Erythroblast (primary cell): Measurements from ENCODE around the gene IDUA.

ENCODE experiments used
- GATA1 ChIP-seq: IDR thresholded peaks from 2 replicates; pipeline ENCODE4 v1.6.1; 2011; ENCODE audit warnings: low read depth, mild to moderate bottlenecking, control low read depth, low read length, moderate library complexity
- POLR2A ChIP-seq: IDR thresholded peaks from 2 replicates; pipeline ENCODE4 v1.6.1; 2011; ENCODE audit warnings: mild to moderate bottlenecking, low read length

DNA sequence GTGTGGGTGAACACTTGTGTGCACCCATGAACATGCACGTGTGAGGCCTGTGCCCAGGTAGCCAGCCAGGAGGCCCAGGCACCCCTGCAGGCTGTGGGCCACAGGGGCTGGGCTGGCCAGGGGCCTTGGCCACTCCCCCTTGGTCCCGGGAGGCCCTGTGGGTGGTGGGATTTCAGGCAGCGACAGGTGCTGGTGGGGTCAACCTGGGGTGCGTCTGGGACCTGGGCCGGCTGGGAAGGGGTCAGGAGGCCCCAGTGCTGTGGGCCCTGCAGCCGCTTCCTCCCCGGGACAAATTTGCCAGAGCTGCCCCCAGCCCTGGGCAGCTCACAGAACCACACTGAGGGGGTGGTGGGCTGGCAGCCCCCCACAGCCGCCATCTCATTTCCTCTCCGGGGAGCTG is 32.5 kb downstream of the IDUA start:
- TF ChIP-seq POLR2A (no peak), GATA1 (no peak)
